OCI-LY7 (cell line): ENCODE measurements around the gene PLCB1. TPM values are rescaled to one million over a fixed set of nuclear protein-coding genes. Genes with fewer than 3 reads are reported as not detected.

Source experiments
- BruUV-seq: library from RNA; stranded (reverse); fragments of 400-500 nt; replicated peaks from 2 replicates; lab custom pipeline; 2021; lab: Mats Ljungman, UMichigan
- CTCF ChIA-PET: fragments of 300-600 bp; sonication (Branson Sonifier 250); formaldehyde crosslinking; loops from one replicate; lab custom pipeline; 2022; ENCODE audit warnings: antibody characterized with exemption; ENCODE audit not compliant: unreplicated experiment; lab: Charles Lee
- POLR2A ChIA-PET: fragments of 300-600 bp; sonication (Branson Sonifier 250); formaldehyde crosslinking; loops from one replicate; lab custom pipeline; 2022; ENCODE audit warnings: antibody characterized with exemption; lab: Charles Lee
- DNase-seq: peaks from one replicate; pipeline ENCODE4 v3.0.0-alpha.2; 2015; ENCODE audit warnings: low spot score
- H2AFZ ChIP-seq: fragments of 200-600 bp; sonication (generic), shearing (Covaris generic); 2 replicates; pipeline ENCODE4 v1.6.1; 2014; ENCODE audit warnings: mild to moderate bottlenecking, antibody characterized with exemption, low read length, moderate library complexity
- H3K27ac ChIP-seq: fragments of 200-600 bp; sonication (generic); 2 replicates; pipeline ENCODE4 v1.5.1; 2014; ENCODE audit warnings: mixed run types, low read depth, mild to moderate bottlenecking, moderate library complexity, low read length, inconsistent platforms; ENCODE audit not compliant: poor library complexity, severe bottlenecking
- H3K36me3 ChIP-seq: fragments of 200-600 bp; sonication (generic); 2 replicates; pipeline ENCODE4 v1.6.1; 2014; ENCODE audit warnings: mild to moderate bottlenecking, antibody characterized with exemption, low read length, moderate library complexity, mixed read lengths; ENCODE audit not compliant: insufficient read depth
- H3K4me1 ChIP-seq: fragments of 200-600 bp; sonication (generic); 2 replicates; pipeline ENCODE4 v1.5.1; 2014; ENCODE audit warnings: mild to moderate bottlenecking, low read length; ENCODE audit not compliant: insufficient read depth, poor library complexity, severe bottlenecking
- H3K4me2 ChIP-seq: fragments of 200-600 bp; sonication (generic); 2 replicates; pipeline ENCODE4 v1.6.1; 2014; ENCODE audit warnings: mild to moderate bottlenecking, low read length
- H3K4me3 ChIP-seq: fragments of 200-600 bp; sonication (generic); 2 replicates; pipeline ENCODE4 v1.5.1; 2014; ENCODE audit warnings: mild to moderate bottlenecking, low read depth, low read length; ENCODE audit not compliant: poor library complexity, severe bottlenecking
- H3K79me2 ChIP-seq: fragments of 200-600 bp; sonication (generic); 2 replicates; pipeline ENCODE4 v1.6.1; 2016; ENCODE audit warnings: low read depth, mild to moderate bottlenecking, low read length, moderate library complexity, mixed read lengths; ENCODE audit not compliant: insufficient read depth
- H3K9me2 ChIP-seq: fragments of 200-600 bp; sonication (generic); 2 replicates; pipeline ENCODE4 v1.6.1; 2016; ENCODE audit warnings: mild to moderate bottlenecking, low read length, mixed read lengths; ENCODE audit not compliant: insufficient read depth
- H3K9me3 ChIP-seq: fragments of 200-600 bp; sonication (generic); 2 replicates; pipeline ENCODE4 v1.6.1; 2014; ENCODE audit warnings: mild to moderate bottlenecking, mixed run types, low read length, mixed read lengths
- H4K20me1 ChIP-seq: fragments of 200-600 bp; sonication (generic); 2 replicates; pipeline ENCODE4 v1.6.1; 2014; ENCODE audit warnings: mild to moderate bottlenecking, antibody characterized with exemption, low read length, moderate library complexity, mixed read lengths; ENCODE audit not compliant: insufficient read depth
- EZH2phosphoT487 ChIP-seq: fragments of 200-600 bp; sonication (generic); IDR thresholded peaks from 2 replicates; pipeline ENCODE4 v1.6.1; 2018; ENCODE audit warnings: low read depth, borderline replicate concordance, mild to moderate bottlenecking, mixed run types, antibody characterized with exemption, low read length, moderate library complexity, mixed read lengths
- intact Hi-C: fragments of 100-400 bp; cut with micrococcal nuclease; formaldehyde crosslinking; loops from one replicate; pipeline ENCODE4 v1.10.0; 2022; ENCODE audit not compliant: unreplicated experiment
- total RNA-seq, 2 experiments: library from RNA; depleted of rRNA in 1 of 2; stranded (reverse); fragments of >200 nt in 1 of 2; shearing (Covaris generic) in 1 of 2; gene quantifications; 2 replicates each; pipeline ENCODE4 v1.2.3, GENCODE V29; 2014 to 2022
- TF ChIP-seq, protein P1 (sequence below): fragments of 200-600 bp; sonication (generic); conservative IDR thresholded peaks from 2 replicates; pipeline ENCODE4 v1.5.1; 2014; ENCODE audit warnings: mild to moderate bottlenecking, antibody characterized with exemption, low read length, moderate library complexity, mixed read lengths

The PLCB1 gene
- total RNA-seq, 2 experiments from 2014 or later: 14.6 to 30.5 TPM

DNA sequence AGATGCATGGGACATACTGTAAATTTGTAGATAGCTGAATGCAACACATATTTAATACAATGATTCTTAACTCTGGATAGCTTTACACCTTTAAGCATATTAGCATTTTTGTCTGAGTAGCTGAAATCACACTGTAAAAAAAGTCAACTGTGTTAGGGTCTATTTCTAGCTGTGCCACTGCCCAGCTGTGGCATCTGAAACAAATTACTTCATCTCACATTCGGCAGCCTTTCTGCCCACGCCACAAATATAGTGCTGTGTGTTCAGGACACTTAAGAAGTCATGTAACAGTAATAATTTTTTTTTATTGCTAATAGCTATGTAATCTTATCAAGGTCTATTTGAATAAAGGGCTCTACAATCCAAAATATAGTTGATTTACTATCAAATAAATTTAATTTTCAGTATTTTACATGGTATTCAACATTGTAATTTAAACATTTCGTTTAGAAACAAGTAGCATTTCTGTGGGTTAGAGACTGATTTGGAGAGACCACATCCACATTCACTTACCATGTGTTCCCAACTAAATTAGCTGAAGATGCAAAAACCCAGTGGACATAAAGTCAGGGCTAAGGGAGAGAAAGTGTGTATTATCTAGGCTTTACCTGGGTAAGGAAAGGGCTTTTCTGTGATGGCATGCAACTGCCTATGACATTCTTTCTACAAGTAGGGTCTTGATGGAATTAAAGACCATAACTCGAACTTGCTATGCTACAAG lies 276.7 kb downstream of the PLCB1 start:
- no peak for TF ChIP-seq EZH2phosphoT487
- TF ChIP-seq, protein P1, sequence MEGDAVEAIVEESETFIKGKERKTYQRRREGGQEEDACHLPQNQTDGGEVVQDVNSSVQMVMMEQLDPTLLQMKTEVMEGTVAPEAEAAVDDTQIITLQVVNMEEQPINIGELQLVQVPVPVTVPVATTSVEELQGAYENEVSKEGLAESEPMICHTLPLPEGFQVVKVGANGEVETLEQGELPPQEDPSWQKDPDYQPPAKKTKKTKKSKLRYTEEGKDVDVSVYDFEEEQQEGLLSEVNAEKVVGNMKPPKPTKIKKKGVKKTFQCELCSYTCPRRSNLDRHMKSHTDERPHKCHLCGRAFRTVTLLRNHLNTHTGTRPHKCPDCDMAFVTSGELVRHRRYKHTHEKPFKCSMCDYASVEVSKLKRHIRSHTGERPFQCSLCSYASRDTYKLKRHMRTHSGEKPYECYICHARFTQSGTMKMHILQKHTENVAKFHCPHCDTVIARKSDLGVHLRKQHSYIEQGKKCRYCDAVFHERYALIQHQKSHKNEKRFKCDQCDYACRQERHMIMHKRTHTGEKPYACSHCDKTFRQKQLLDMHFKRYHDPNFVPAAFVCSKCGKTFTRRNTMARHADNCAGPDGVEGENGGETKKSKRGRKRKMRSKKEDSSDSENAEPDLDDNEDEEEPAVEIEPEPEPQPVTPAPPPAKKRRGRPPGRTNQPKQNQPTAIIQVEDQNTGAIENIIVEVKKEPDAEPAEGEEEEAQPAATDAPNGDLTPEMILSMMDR: no peak
- H3K4me1 ChIP-seq: peaks cover 26% of the 10 kb centered on the region
- H3K4me3 ChIP-seq: no peak overlapping the region
- peaks cover 40% of the 10 kb centered on the region for H3K9me3 ChIP-seq
- ChIA-PET POLR2A (interaction anchor here (0.6 to 1.4 kb wide), 5 partner anchors 10 to 147 kb away, joined by 3 to 6 read pairs (median 3); no protein-coding TSS in a partner anchor), CTCF (no interaction called here)
- H2AFZ ChIP-seq: no peak overlapping the region
- H3K79me2 ChIP-seq: no peaks in the 10 kb centered on the region
- peaks cover 50% of the 10 kb centered on the region for H3K36me3 ChIP-seq
- H4K20me1 ChIP-seq: no peaks in the 10 kb centered on the region
- DNase-seq: no peak
- H3K4me2 ChIP-seq: no peak overlapping the region
- BruUV-seq: no TSS peak
- intact Hi-C loops: loop anchor here (10.0 kb wide), 1 partner anchor 196 kb away; no protein-coding TSS in a partner anchor
- H3K27ac ChIP-seq: no peak overlapping the region
- no peaks in the 10 kb centered on the region for H3K9me2 ChIP-seq

DNA sequence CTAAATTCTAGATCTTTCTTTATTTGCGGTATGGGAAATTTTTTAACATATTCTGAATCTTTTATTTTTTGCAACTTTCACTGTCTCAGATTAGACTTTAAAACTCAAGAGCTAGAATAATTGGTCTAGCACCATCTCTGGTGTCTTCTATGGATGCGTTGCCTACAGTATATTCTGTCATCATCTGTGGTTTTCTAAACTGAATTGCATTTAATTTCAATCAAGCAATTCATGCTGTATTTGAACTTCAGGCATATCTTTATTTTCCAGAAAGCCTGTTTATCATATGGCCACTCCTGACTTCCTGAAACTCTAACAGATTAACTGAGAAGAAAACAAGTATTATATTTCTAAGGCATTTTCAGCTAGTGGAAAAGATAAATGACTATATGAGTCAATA lies 281.6 kb downstream of the PLCB1 start:
- Histone ChIP-seq H3K79me2 (no peaks in the 10 kb centered on the region), H3K4me2 (no peak overlapping the region), H4K20me1 (no peaks in the 10 kb centered on the region), H3K9me3 (peaks cover 13% of the 10 kb centered on the region; the same call in 1 of the 2 replicates), H3K4me3 (no peak overlapping the region), H3K9me2 (no peaks in the 10 kb centered on the region), H3K36me3 (peaks cover 3% of the 10 kb centered on the region; the same call in 1 of the 2 replicates), H2AFZ (no peak overlapping the region), H3K27ac (no peak overlapping the region), H3K4me1 (peaks cover 17% of the 10 kb centered on the region)
- CTCF ChIA-PET: no interaction called here
- POLR2A ChIA-PET: interaction anchor here (0.8 to 1.7 kb wide), 2 partner anchors 12 to 13 kb away, joined by 7 to 18 read pairs; no protein-coding TSS in a partner anchor
- TF ChIP-seq, protein P1: no peak
- TF ChIP-seq EZH2phosphoT487: no peak
- DNase-seq: no peak
- intact Hi-C loops: no loop called here
- BruUV-seq: no TSS peak
